PC-9 (cell line): Measurements from ENCODE around the gene ARHGAP10. TPM values are rescaled to one million over a fixed set of nuclear protein-coding genes. Genes with fewer than 3 reads are reported as not detected.

ENCODE experiments used
- BruUV-seq: library from RNA; stranded (reverse); fragments of 400-500 nt; replicated peaks from 2 replicates; lab custom pipeline; 2021; lab: Mats Ljungman, UMichigan
- CTCF ChIA-PET: fragments of 300-600 bp; sonication (Branson Sonifier 250); formaldehyde crosslinking; loops from one replicate; lab custom pipeline; 2022; ENCODE audit warnings: antibody characterized with exemption; lab: Charles Lee
- POLR2A ChIA-PET: fragments of 300-600 bp; sonication (Branson Sonifier 250); formaldehyde crosslinking; loops from one replicate; lab custom pipeline; 2022; ENCODE audit warnings: antibody characterized with exemption; ENCODE audit not compliant: unreplicated experiment; lab: Charles Lee
- DNase-seq, 2 experiments: peaks; one replicate each; pipeline versions ENCODE4 v3.0.0 to v3.0.0-alpha.2; 2015 to 2022; ENCODE audit warnings: mixed read lengths in 1 of 2
- H2AFZ ChIP-seq: fragments of 200-600 bp; sonication (generic); 2 replicates; pipeline ENCODE4 v1.8.1; 2017; ENCODE audit warnings: antibody characterized with exemption
- H3F3A ChIP-seq: fragments of 200-600 bp; sonication (generic); 2 replicates; pipeline ENCODE4 v1.8.1; 2017; ENCODE audit warnings: antibody characterized with exemption, mild to moderate bottlenecking, low read depth; ENCODE audit not compliant: insufficient read depth
- H3K27ac ChIP-seq: fragments of 200-600 bp; sonication (generic); 2 replicates; pipeline ENCODE4 v1.6.1; 2016; ENCODE audit warnings: mixed run types
- H3K27me3 ChIP-seq: fragments of 200-600 bp; sonication (generic); 2 replicates; pipeline ENCODE4 v1.6.1; 2016; ENCODE audit warnings: low read depth, mixed run types; ENCODE audit not compliant: insufficient read depth
- H3K36me3 ChIP-seq: fragments of 200-600 bp; sonication (generic); 2 replicates; pipeline ENCODE4 v1.6.1; 2016; ENCODE audit warnings: low read depth, mixed run types
- H3K4me1 ChIP-seq: fragments of 200-600 bp; sonication (generic); replicated peaks from 2 replicates; pipeline ENCODE4 v1.6.1; 2016; ENCODE audit warnings: mixed run types; ENCODE audit not compliant: insufficient read depth
- H3K4me2 ChIP-seq: fragments of 200-600 bp; sonication (generic); 2 replicates; pipeline ENCODE4 v1.6.1; 2017; ENCODE audit warnings: mixed run types
- H3K4me3 ChIP-seq: fragments of 200-600 bp; sonication (generic); 2 replicates; pipeline ENCODE4 v1.6.1; 2016; ENCODE audit warnings: mixed run types
- H3K79me2 ChIP-seq: fragments of 200-600 bp; sonication (generic); 2 replicates; pipeline ENCODE4 v1.6.1; 2017; ENCODE audit warnings: low read depth, mixed run types
- H3K9me2 ChIP-seq: fragments of 200-600 bp; sonication (generic); 2 replicates; pipeline ENCODE4 v1.8.1; 2017; ENCODE audit warnings: mild to moderate bottlenecking; ENCODE audit not compliant: insufficient read depth
- H3K9me3 ChIP-seq: fragments of 200-600 bp; sonication (generic); 2 replicates; pipeline ENCODE4 v1.8.1; 2016; ENCODE audit warnings: low read depth; ENCODE audit not compliant: insufficient read depth
- H4K20me1 ChIP-seq: fragments of 200-600 bp; sonication (generic); 2 replicates; pipeline ENCODE4 v1.8.1; 2017; ENCODE audit not compliant: insufficient read depth
- EZH2 ChIP-seq: fragments of 200-600 bp; sonication (generic); IDR thresholded peaks from 2 replicates; pipeline ENCODE4 v1.8.0; 2017; ENCODE audit warnings: antibody characterized with exemption, low read depth
- intact Hi-C: fragments of 100-400 bp; cut with micrococcal nuclease; formaldehyde crosslinking; loops from one replicate; pipeline ENCODE4 v1.10.0; 2022; ENCODE audit not compliant: unreplicated experiment
- total RNA-seq: library from RNA; stranded (reverse); gene quantifications from 2 replicates; pipeline ENCODE4 v1.2.3, GENCODE V29; 2021
- TF ChIP-seq, protein P1 (sequence below): fragments of 200-600 bp; sonication (generic); conservative IDR thresholded peaks from 2 replicates; pipeline ENCODE4 v1.6.1; 2017; ENCODE audit warnings: mixed run types, antibody characterized with exemption, mild to moderate bottlenecking, moderate library complexity

The ARHGAP10 gene
- total RNA-seq, 1 experiment from 2014 or later = 27.5 TPM

DNA sequence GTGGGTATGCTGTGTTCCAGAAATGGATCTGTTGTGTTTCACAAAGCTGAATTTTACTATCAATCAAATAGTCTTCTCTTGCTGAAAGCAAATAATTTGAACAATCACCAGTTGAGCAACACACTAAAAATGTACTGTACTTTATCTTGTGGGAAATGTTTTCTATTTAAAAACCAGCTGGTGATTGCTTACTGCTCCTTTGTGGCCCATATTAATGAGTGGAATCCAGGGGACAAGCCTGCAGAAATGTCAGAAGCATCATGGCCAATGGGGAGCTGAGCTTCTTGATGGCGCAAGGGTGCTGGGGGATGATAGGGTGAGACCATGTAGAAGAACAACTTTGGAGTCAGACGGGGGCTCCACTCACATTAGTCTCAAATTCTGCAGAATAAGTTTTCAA, 346.2 kb downstream of the ARHGAP10 start:
- no peak overlapping the region for H3K4me3 ChIP-seq
- POLR2A ChIA-PET = no interaction called here
- no peak overlapping the region for H3K27ac ChIP-seq
- no peak for TF ChIP-seq EZH2
- TF ChIP-seq, protein P1, sequence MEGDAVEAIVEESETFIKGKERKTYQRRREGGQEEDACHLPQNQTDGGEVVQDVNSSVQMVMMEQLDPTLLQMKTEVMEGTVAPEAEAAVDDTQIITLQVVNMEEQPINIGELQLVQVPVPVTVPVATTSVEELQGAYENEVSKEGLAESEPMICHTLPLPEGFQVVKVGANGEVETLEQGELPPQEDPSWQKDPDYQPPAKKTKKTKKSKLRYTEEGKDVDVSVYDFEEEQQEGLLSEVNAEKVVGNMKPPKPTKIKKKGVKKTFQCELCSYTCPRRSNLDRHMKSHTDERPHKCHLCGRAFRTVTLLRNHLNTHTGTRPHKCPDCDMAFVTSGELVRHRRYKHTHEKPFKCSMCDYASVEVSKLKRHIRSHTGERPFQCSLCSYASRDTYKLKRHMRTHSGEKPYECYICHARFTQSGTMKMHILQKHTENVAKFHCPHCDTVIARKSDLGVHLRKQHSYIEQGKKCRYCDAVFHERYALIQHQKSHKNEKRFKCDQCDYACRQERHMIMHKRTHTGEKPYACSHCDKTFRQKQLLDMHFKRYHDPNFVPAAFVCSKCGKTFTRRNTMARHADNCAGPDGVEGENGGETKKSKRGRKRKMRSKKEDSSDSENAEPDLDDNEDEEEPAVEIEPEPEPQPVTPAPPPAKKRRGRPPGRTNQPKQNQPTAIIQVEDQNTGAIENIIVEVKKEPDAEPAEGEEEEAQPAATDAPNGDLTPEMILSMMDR = no peak
- no peaks in the 10 kb centered on the region for H4K20me1 ChIP-seq
- H3K9me3 ChIP-seq = no peaks in the 10 kb centered on the region
- H3K9me2 ChIP-seq = no peaks in the 10 kb centered on the region
- intact Hi-C loops = no loop called here
- H3K4me2 ChIP-seq = no peak overlapping the region
- H3K4me1 ChIP-seq = no peaks in the 10 kb centered on the region
- no peak for DNase-seq
- H3K79me2 ChIP-seq = no peaks in the 10 kb centered on the region
- BruUV-seq = no TSS peak
- H3K27me3 ChIP-seq = no peaks in the 10 kb centered on the region
- H3F3A ChIP-seq = no peaks in the 10 kb centered on the region
- CTCF ChIA-PET = no interaction called here
- no peaks in the 10 kb centered on the region for H3K36me3 ChIP-seq
- no peak overlapping the region for H2AFZ ChIP-seq

DNA sequence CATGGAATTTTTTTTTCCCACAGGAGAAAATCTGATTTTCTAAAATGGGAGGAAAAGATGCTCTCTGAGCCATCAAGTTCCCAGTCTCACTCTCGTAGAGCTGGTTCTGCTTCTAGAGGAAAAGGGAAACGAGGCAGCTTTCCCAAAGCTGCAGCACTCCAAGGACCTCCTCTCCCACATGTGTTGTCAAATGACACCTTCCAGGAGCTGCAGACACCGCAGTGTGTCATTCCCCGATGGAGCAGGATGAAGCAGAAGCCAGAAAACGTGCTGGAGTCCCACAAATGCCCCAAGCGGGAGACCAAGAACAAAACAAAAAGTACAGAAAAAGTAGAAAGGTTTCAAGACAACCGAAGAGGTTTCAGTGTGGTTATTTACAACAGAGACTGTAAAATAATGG, 348.1 kb downstream of the ARHGAP10 start:
- Histone ChIP-seq H3K27ac (no peak overlapping the region), H3K4me2 (no peak overlapping the region), H3F3A (no peaks in the 10 kb centered on the region), H3K27me3 (no peaks in the 10 kb centered on the region), H3K4me1 (no peaks in the 10 kb centered on the region), H3K9me3 (no peaks in the 10 kb centered on the region), H3K36me3 (no peaks in the 10 kb centered on the region), H3K79me2 (no peaks in the 10 kb centered on the region), H3K9me2 (no peaks in the 10 kb centered on the region), H4K20me1 (no peaks in the 10 kb centered on the region), H2AFZ (no peak overlapping the region), H3K4me3 (no peak overlapping the region)
- intact Hi-C loops = no loop called here
- TF ChIP-seq, protein P1 = no peak
- CTCF ChIA-PET = no interaction called here
- DNase-seq = no peak
- POLR2A ChIA-PET = no interaction called here
- no TSS peak for BruUV-seq

DNA sequence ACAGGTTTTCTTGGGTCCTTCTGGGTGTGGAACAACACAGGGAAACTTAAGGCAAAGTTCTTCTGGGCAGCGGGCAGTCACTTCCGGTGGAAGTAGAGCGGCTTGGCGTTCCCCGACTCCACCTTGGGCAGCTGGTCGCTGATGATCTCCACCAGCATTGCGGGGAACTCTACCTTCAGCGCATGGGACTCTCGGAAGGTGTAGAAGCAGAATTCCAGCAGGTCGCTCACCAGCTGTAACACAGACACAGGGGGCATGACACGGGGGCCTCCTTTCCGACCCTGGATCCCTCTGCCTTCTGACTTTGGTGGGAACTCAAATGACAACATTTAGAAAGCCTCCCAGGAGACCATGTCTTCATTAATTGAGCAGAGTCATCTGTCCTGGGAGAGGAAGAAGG, 349.4 kb downstream of the ARHGAP10 start:
- Histone ChIP-seq H3K27me3 (no peaks in the 10 kb centered on the region), H2AFZ (no peak overlapping the region), H3K9me2 (no peaks in the 10 kb centered on the region), H3K79me2 (no peaks in the 10 kb centered on the region), H3F3A (no peaks in the 10 kb centered on the region), H3K4me1 (no peaks in the 10 kb centered on the region), H3K27ac (no peak overlapping the region), H3K4me3 (no peak overlapping the region), H3K36me3 (no peaks in the 10 kb centered on the region), H3K4me2 (no peak overlapping the region), H4K20me1 (no peaks in the 10 kb centered on the region), H3K9me3 (no peaks in the 10 kb centered on the region)
- TF ChIP-seq EZH2 = no peak
- TF ChIP-seq, protein P1 = no peak
- ChIA-PET CTCF (no interaction called here), POLR2A (no interaction called here)
- BruUV-seq = no TSS peak
- no peak for DNase-seq
- intact Hi-C loops = no loop called here
